ENCODE data around the gene SLC39A13.

SLC39A13 gene

GRCh38 chr11:47383071-47383470 is 25.3 kb upstream of the SLC39A13 start:
- no peak for DNase-seq (ENCODE audit: low spot score)
- Histone ChIP-seq H3K4me3 (no peak overlapping the region), H3K27ac (no peak overlapping the region)
- no peak for TF ChIP-seq CTCF (IDR thresholded peaks at IDR 0.05)

- TF ChIP-seq CTCF (IDR thresholded peaks at IDR 0.05) = no peak
These were observed 23.9 kb upstream of the SLC39A13 start for GRCh38 chr11:47384498-47384897.

GRCh38 chr11:47387944-47388696 is 20.3 kb upstream of the SLC39A13 start:
- DNase-seq (ENCODE audit: low spot score) = no peak
- no peak for TF ChIP-seq CTCF (IDR thresholded peaks at IDR 0.05)
- no peak overlapping the region for H3K4me3 ChIP-seq
- peak overlapping the region in 1 of 2 donors; percentile 64 for H3K27ac ChIP-seq

More at GRCh38 chr11:47384498-47384897, 23.9 kb upstream of the SLC39A13 start:
- DNase-seq (ENCODE audit: low spot score) = no peak
- H3K27ac ChIP-seq = no peak overlapping the region
- no peak overlapping the region for H3K4me3 ChIP-seq

- Histone ChIP-seq H3K27ac (peak overlapping the region in 1 of 2 donors; percentile 64), H3K4me3 (no peak overlapping the region)
- DNase-seq (ENCODE audit: low spot score) = no peak
- TF ChIP-seq CTCF (IDR thresholded peaks at IDR 0.05) = no peak
These were observed 19.5 kb upstream of the SLC39A13 start for GRCh38 chr11:47388697-47389576.

GRCh38 chr11:47389577-47390421 is 18.6 kb upstream of the SLC39A13 start:
- no peak overlapping the region for H3K4me3 ChIP-seq
- no peak for DNase-seq (ENCODE audit: low spot score)
- TF ChIP-seq CTCF (IDR thresholded peaks at IDR 0.05) = no peak
- H3K27ac ChIP-seq = peak overlapping the region in 1 of 2 donors; percentile 64

GRCh38 chr11:47390422-47390760 is 18.0 kb upstream of the SLC39A13 start:
- Histone ChIP-seq H3K4me3 (no peak overlapping the region), H3K27ac (peak overlapping the region in 1 of 2 donors; percentile 53)
- DNase-seq (ENCODE audit: low spot score) = no peak
- no peak for TF ChIP-seq CTCF (IDR thresholded peaks at IDR 0.05)
